22Rv1 (cell line): Measurements from ENCODE around the gene GLIS1.

Experiments
- ZFX ChIP-seq: fragments of 450-650 bp; IDR thresholded peaks from 2 replicates; pipeline ENCODE4 v1.6.1; 2017; ENCODE audit warnings: antibody characterized with exemption, borderline replicate concordance
- TF ChIP-seq, protein P1 (sequence below): fragments of 450-650 bp; IDR thresholded peaks from 2 replicates; pipeline ENCODE4 v1.5.1; 2017; ENCODE audit warnings: mild to moderate bottlenecking

- TF ChIP-seq, protein P1, sequence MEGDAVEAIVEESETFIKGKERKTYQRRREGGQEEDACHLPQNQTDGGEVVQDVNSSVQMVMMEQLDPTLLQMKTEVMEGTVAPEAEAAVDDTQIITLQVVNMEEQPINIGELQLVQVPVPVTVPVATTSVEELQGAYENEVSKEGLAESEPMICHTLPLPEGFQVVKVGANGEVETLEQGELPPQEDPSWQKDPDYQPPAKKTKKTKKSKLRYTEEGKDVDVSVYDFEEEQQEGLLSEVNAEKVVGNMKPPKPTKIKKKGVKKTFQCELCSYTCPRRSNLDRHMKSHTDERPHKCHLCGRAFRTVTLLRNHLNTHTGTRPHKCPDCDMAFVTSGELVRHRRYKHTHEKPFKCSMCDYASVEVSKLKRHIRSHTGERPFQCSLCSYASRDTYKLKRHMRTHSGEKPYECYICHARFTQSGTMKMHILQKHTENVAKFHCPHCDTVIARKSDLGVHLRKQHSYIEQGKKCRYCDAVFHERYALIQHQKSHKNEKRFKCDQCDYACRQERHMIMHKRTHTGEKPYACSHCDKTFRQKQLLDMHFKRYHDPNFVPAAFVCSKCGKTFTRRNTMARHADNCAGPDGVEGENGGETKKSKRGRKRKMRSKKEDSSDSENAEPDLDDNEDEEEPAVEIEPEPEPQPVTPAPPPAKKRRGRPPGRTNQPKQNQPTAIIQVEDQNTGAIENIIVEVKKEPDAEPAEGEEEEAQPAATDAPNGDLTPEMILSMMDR, result no peak
- TF ChIP-seq ZFX, result no peak
Measured at GRCh38 chr1:53550201-53550741, 188.7 kb downstream of the GLIS1 start.
